Trophoblast cell (in vitro differentiated cells and primary cell): ENCODE data around the gene TAPBPL.
A peak's percentile ranks its signal among the peaks of the same experiment; 100 is the strongest.
"Not testable (repeated sequence)": the region's sequence is repeated elsewhere in the genome, so short reads cannot be mapped to it uniquely, and the experiment has no call there.

Experiments
- DNase-seq, 2 donors: peaks; one replicate each; pipeline ENCODE4 v3.0.0-alpha.2; 2016
- H2AFZ ChIP-seq: 2 replicates; pipeline ENCODE4 v1.6.1; 2013; ENCODE audit warnings: low read length, moderate library complexity, mild to moderate bottlenecking; ENCODE audit not compliant: insufficient read depth, poor library complexity
- H2AK5ac ChIP-seq: 2 replicates; pipeline ENCODE4 v1.6.1; 2013; ENCODE audit warnings: mild to moderate bottlenecking, low read length
- H2BK120ac ChIP-seq: 2 replicates; pipeline ENCODE4 v1.6.1; 2013; ENCODE audit warnings: low read length, mild to moderate bottlenecking, moderate library complexity; ENCODE audit not compliant: insufficient read depth, poor library complexity
- H2BK12ac ChIP-seq: 2 replicates; pipeline ENCODE4 v1.6.1; 2013; ENCODE audit warnings: mild to moderate bottlenecking, low read length, moderate library complexity
- H2BK5ac ChIP-seq: 2 replicates; pipeline ENCODE4 v1.6.1; 2013; ENCODE audit warnings: low read length, low read depth, moderate library complexity, mild to moderate bottlenecking; ENCODE audit not compliant: poor library complexity
- H3K14ac ChIP-seq: 2 replicates; pipeline ENCODE4 v1.6.1; 2013; ENCODE audit warnings: mild to moderate bottlenecking, low read length
- H3K18ac ChIP-seq: 2 replicates; pipeline ENCODE4 v1.6.1; 2013; ENCODE audit warnings: mild to moderate bottlenecking, low read length
- H3K23ac ChIP-seq: 2 replicates; pipeline ENCODE4 v1.6.1; 2013; ENCODE audit warnings: low read length
- H3K27ac ChIP-seq: 2 replicates; pipeline ENCODE4 v1.5.1; 2013; ENCODE audit warnings: low read depth, mild to moderate bottlenecking, inconsistent platforms, low read length, moderate library complexity
- H3K27me3 ChIP-seq: 2 replicates; pipeline ENCODE4 v1.6.1; 2013; ENCODE audit warnings: inconsistent platforms, mild to moderate bottlenecking, low read length, moderate library complexity; ENCODE audit not compliant: insufficient read depth
- H3K36me3 ChIP-seq, 2 experiments: 1 replicate in 1 of 2; 2 replicates in 1 of 2; pipeline ENCODE4 v1.6.1; 2013; ENCODE audit warnings: low read length in 2 of 2, mild to moderate bottlenecking in 2 of 2, moderate library complexity in 1 of 2; ENCODE audit not compliant: insufficient read depth in 2 of 2, control insufficient read depth in 1 of 2
- H3K4ac ChIP-seq: 2 replicates; pipeline ENCODE4 v1.6.1; 2013; ENCODE audit warnings: low read depth, mild to moderate bottlenecking, low read length, moderate library complexity
- H3K4me1 ChIP-seq, 2 experiments: 1 replicate in 1 of 2; 2 replicates in 1 of 2; pipeline ENCODE4 v1.6.1; 2013; ENCODE audit warnings: low read length in 2 of 2, mild to moderate bottlenecking in 2 of 2, moderate library complexity in 1 of 2; ENCODE audit not compliant: insufficient read depth in 2 of 2, control insufficient read depth in 1 of 2
- H3K4me2 ChIP-seq: 2 replicates; pipeline ENCODE4 v1.6.1; 2013; ENCODE audit warnings: inconsistent platforms, mild to moderate bottlenecking, low read length, moderate library complexity
- H3K4me3 ChIP-seq: 2 replicates; pipeline ENCODE4 v1.5.1; 2013; ENCODE audit warnings: mild to moderate bottlenecking, low read depth, low read length, inconsistent platforms
- H3K79me1 ChIP-seq: one replicate; pipeline ENCODE4 v1.6.1; 2013; ENCODE audit warnings: low read length
- H3K79me2 ChIP-seq: 2 replicates; pipeline ENCODE4 v1.6.1; 2013; ENCODE audit warnings: low read length, mild to moderate bottlenecking; ENCODE audit not compliant: control insufficient read depth, insufficient read depth, poor library complexity
- H3K9ac ChIP-seq: 2 replicates; pipeline ENCODE4 v1.6.1; 2013; ENCODE audit warnings: mild to moderate bottlenecking, low read length
- H3K9me3 ChIP-seq: 2 replicates; pipeline ENCODE4 v1.6.1; 2013; ENCODE audit warnings: low read depth, mild to moderate bottlenecking, control low read depth, inconsistent platforms, low read length; ENCODE audit not compliant: insufficient read depth
- H4K12ac ChIP-seq: 2 replicates; pipeline ENCODE4 v1.6.1; 2013; ENCODE audit warnings: low read depth, mild to moderate bottlenecking, low read length, moderate library complexity
- H4K8ac ChIP-seq: 2 replicates; pipeline ENCODE4 v1.6.1; 2013; ENCODE audit warnings: low read depth, mild to moderate bottlenecking, low read length, moderate library complexity
- H4K91ac ChIP-seq: one replicate; pipeline ENCODE4 v1.6.1; 2013; ENCODE audit warnings: low read depth, mild to moderate bottlenecking, low read length, moderate library complexity
- WGBS: extraction: QIAGEN DNeasy Blood & Tissue Kit; methylation state at CpG from one replicate; pipeline ENCODE4 v1.1.7; 2013; ENCODE audit warnings: missing lambda C conversion rate; ENCODE audit not compliant: insufficient read length, insufficient coverage; ENCODE audit errors: extremely low coverage; 5-methylcytosine and 5-hydroxymethylcytosine counted together

Gene TAPBPL

GRCh38 chr12:6427796-6428195, 24.0 kb upstream of the TAPBPL start:
- not testable (repeated sequence) for H3K9me3 ChIP-seq, H3K18ac ChIP-seq, DNase-seq, H3K4me1 ChIP-seq, H3K4me3 ChIP-seq, H3K9ac ChIP-seq, H4K12ac ChIP-seq, H3K23ac ChIP-seq, H3K14ac ChIP-seq, H3K4me2 ChIP-seq, H3K79me2 ChIP-seq, H3K4ac ChIP-seq, H4K8ac ChIP-seq, H3K79me1 ChIP-seq, H2AFZ ChIP-seq, H3K36me3 ChIP-seq, H2BK5ac ChIP-seq, H3K27me3 ChIP-seq, H2AK5ac ChIP-seq, H4K91ac ChIP-seq, H3K27ac ChIP-seq, H2BK12ac ChIP-seq, H2BK120ac ChIP-seq
- no CpG with 5 or more reads among the region's 10 CpGs for WGBS

GRCh38 chr12:6428326-6428725, 23.5 kb upstream of the TAPBPL start:
- Histone ChIP-seq H2AK5ac (no peak overlapping the region), H2BK120ac (no peak overlapping the region), H3K4me3 (no peak overlapping the region), H3K27me3 (no peaks in the 10 kb centered on the region), H3K23ac (no peak overlapping the region), H4K8ac (no peak overlapping the region), H2AFZ (no peak overlapping the region), H3K9me3 (no peaks in the 10 kb centered on the region), H3K27ac (no peak overlapping the region), H4K12ac (no peak overlapping the region), H3K79me2 (no peaks in the 10 kb centered on the region), H3K36me3 (no peaks in the 10 kb centered on the region), H3K14ac (no peak overlapping the region), H3K9ac (no peak overlapping the region), H3K4ac (no peak overlapping the region), H3K18ac (no peak overlapping the region), H2BK12ac (no peak overlapping the region), H3K4me2 (no peak overlapping the region), H3K79me1 (no peaks in the 10 kb centered on the region), H4K91ac (no peak overlapping the region), H2BK5ac (no peak overlapping the region), H3K4me1 (no peaks in the 10 kb centered on the region)
- no CpG with 5 or more reads among the region's 3 CpGs for WGBS
- no peak for DNase-seq

- Histone ChIP-seq H3K4me3 (no peak overlapping the region), H3K4me2 (no peak overlapping the region), H3K27ac (no peak overlapping the region), H3K14ac (no peak overlapping the region), H3K18ac (no peak overlapping the region), H2AK5ac (no peak overlapping the region), H3K9me3 (no peaks in the 10 kb centered on the region), H3K79me2 (no peaks in the 10 kb centered on the region), H4K8ac (no peak overlapping the region), H3K9ac (no peak overlapping the region), H3K4ac (no peak overlapping the region), H3K27me3 (no peaks in the 10 kb centered on the region), H2BK120ac (no peak overlapping the region), H2AFZ (no peak overlapping the region), H4K12ac (no peak overlapping the region), H2BK5ac (no peak overlapping the region), H2BK12ac (no peak overlapping the region), H3K36me3 (no peaks in the 10 kb centered on the region), H3K23ac (no peak overlapping the region), H3K79me1 (no peaks in the 10 kb centered on the region), H3K4me1 (no peaks in the 10 kb centered on the region), H4K91ac (no peak overlapping the region)
- no CpG with 5 or more reads among the region's 19 CpGs for WGBS
- DNase-seq, result peak; percentile 73 to 89
These were observed 21.5 kb upstream of the TAPBPL start for GRCh38 chr12:6430124-6430989.

GRCh38 chr12:6432991-6433390, 18.9 kb upstream of the TAPBPL start:
- H2AFZ ChIP-seq, result no peak overlapping the region
- H2BK5ac ChIP-seq, result no peak overlapping the region
- no peaks in the 10 kb centered on the region for H3K79me2 ChIP-seq
- H3K79me1 ChIP-seq, result no peaks in the 10 kb centered on the region
- H3K4me2 ChIP-seq, result no peak overlapping the region
- no peak overlapping the region for H4K8ac ChIP-seq
- H2BK12ac ChIP-seq, result no peak overlapping the region
- H3K4ac ChIP-seq, result no peak overlapping the region
- H3K27ac ChIP-seq, result no peak overlapping the region
- H3K9ac ChIP-seq, result no peak overlapping the region
- WGBS, result no CpG with 5 or more reads among the region's 5 CpGs
- H2AK5ac ChIP-seq, result no peak overlapping the region
- H3K4me1 ChIP-seq, result no peaks in the 10 kb centered on the region
- H3K18ac ChIP-seq, result no peak overlapping the region
- H3K9me3 ChIP-seq, result no peaks in the 10 kb centered on the region
- no peak overlapping the region for H3K14ac ChIP-seq
- no peak overlapping the region for H4K12ac ChIP-seq
- H4K91ac ChIP-seq, result no peak overlapping the region
- no peaks in the 10 kb centered on the region for H3K27me3 ChIP-seq
- DNase-seq, result no peak
- H2BK120ac ChIP-seq, result no peak overlapping the region
- H3K4me3 ChIP-seq, result no peak overlapping the region
- no peak overlapping the region for H3K23ac ChIP-seq
- H3K36me3 ChIP-seq, result no peaks in the 10 kb centered on the region
